Measurements from ENCODE around the gene OR5K4.

Gene OR5K4

DNA sequence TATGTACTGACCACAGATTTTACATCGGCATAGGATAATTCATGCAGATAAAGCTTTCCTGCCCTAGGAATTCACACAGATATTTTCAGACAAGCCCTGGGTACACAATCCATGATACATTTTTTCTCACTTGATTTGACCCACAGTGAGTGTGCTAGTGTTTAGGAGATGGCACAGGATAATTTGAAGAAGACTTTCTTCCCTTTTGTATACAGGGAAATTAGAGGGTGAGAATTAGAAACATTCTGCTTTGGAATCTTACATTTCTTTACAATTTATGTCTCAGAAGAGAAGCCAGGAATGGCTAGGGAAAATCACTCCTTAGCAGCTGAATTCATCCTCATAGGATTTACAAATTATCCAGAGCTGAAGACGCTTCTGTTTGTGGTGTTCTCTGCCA, at the start of gene OR5K4:
Gene OR5K4, plus strand, starts transcription at position 301 of the 400 bp plus-strand sequence. Its CDS starts 0 bp downstream, at position 301.
- no peak for DNase-seq (ENCODE audit: low read depth)

DNA sequence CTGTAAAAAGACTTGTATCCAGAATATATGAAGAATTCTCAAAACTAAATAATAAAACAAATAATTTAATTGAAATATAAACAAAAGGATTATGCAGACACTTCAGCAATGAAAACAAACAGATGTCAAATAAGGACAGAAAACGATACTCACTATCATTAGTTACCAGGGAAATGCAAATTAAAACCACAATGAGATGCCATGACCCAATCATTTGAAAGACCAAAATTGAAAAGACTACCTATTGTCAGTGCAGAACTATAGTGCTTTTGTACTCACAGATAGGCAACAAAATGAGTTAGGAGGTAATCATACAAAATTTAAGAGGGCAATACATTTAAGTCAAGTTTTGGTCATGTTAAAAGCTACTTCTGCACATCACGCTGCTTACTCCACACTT, 31.6 kb upstream of the OR5K4 start:
- DNase-seq (ENCODE audit: low read depth), result no peak

GRCh38 chr3:98322686-98323085, 31.0 kb upstream of the OR5K4 start:
- no peak for DNase-seq (ENCODE audit: low read depth)

DNA sequence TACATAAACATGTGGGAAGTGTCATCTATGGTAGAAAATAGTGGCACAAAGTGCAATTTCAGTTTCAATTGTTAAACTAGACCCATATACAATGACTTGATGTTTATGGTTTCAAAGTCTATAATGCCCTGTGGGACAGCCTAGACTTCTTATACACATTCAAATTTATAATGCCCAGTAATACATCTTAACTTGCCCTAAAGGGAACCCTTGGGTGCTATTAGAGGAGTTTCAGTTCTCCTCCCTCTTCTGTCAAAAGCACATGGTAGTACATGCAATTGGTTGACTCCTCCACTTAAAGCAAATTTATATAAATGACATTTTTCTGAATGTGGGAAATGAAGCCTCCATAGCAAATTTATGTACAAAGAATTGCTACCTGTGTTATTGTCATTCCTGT, 30.2 kb upstream of the OR5K4 start:
- no peak for DNase-seq (ENCODE audit: low read depth)

- DNase-seq (ENCODE audit: low read depth), result no peak
These were observed 28.6 kb upstream of the OR5K4 start for GRCh38 chr3:98325055-98325454.

- DNase-seq (ENCODE audit: low read depth), result no peak
These were observed 27.4 kb upstream of the OR5K4 start for GRCh38 chr3:98326105-98326893.

GRCh38 chr3:98326945-98327344, 26.7 kb upstream of the OR5K4 start:
- no peak for DNase-seq (ENCODE audit: low read depth)

DNA sequence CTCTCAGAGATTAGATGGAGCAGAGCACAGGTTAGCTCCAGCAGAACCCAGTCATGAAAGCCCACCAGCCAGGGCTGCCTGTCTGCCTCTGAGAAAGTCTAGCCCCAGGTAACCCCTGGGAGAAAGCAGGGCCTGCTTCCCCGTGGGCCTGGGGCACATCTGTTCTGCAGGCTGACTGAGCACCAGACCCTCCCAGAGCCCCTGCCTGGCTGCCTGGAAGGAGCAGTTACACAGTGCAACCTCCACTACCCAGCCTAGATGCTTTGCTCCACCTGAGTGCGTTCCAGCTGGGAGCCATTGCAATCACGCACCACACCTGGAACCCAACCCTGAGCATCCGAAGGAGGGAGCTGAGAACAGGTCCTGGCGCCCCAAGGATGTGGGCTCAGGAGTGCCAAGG, 24.7 kb upstream of the OR5K4 start:
- no peak for DNase-seq (ENCODE audit: low read depth)

- DNase-seq (ENCODE audit: low read depth), result no peak
These were observed 24.1 kb upstream of the OR5K4 start for GRCh38 chr3:98329392-98330124.

DNA sequence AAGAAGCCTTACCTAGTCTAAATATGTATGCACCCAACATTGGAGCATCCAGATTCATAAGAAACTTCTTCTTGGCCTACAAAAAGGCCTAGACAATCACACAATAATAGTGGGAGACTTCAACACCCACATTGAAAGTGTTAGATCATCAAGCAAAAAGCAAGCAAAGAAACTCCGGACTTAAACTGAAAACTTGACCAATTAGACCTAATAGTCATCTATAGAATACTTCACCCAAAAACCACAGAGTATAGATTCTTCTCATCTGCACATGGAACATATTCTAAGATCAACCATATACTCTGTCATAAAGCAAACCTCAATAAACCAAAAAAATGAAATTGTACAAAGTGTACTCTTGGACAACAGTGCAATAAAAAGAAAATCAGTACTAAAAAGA, 22.3 kb upstream of the OR5K4 start:
- DNase-seq (ENCODE audit: low read depth), result no peak

DNA sequence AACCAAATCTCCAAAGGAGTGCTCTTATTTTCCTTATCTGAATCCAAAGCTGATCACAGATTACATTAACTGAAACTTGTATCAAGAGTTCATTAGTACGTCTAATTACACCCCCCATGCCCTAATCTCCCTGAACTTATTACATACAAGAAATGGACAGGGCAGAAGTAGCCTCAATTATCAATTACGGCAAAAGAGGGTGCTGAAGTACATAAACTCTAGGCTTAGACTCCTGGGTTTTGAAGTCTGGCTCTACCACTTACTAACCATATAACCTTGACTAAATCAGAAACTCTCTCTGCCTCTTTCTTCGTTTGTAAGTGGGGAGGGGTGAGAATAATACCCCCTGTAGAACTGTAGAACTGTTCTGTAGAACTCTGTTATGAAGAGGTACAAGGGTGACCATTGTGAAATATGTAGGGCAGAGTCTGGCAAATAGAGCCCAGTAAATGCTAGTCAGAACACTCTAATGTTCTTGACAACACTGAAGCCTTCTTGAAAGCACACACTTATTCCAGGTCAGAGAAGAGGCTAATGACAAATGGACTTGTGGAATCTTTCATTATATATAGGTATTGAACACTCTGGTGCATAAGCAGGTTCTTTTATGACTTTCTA, 19.6 kb upstream of the OR5K4 start:
- DNase-seq (ENCODE audit: low read depth), result no peak

DNA sequence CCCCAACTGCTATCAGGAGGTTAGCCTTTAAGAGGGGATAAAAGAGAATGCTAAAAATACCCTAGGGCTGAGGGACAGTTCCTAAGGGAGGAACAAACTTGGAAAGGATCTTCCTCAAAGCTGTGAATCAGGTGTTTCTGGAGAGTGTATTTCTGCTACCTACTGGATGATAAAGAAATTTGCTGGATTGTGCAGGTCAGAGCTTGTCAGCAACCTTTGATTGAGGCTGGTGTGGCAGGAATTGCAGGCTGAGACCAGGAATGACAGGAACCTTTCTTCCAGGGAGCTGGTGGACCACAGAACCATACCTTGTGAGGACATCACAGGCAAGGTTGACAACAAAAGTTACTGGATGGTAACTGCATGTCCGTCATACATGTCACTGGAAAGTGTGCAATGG, 14.6 kb upstream of the OR5K4 start:
- no peak for DNase-seq (ENCODE audit: low read depth)

GRCh38 chr3:98341758-98342157, 11.9 kb upstream of the OR5K4 start:
- no peak for DNase-seq (ENCODE audit: low read depth)

- no peak for DNase-seq (ENCODE audit: low read depth)
These were observed 9.8 kb upstream of the OR5K4 start for GRCh38 chr3:98343647-98344507.

DNA sequence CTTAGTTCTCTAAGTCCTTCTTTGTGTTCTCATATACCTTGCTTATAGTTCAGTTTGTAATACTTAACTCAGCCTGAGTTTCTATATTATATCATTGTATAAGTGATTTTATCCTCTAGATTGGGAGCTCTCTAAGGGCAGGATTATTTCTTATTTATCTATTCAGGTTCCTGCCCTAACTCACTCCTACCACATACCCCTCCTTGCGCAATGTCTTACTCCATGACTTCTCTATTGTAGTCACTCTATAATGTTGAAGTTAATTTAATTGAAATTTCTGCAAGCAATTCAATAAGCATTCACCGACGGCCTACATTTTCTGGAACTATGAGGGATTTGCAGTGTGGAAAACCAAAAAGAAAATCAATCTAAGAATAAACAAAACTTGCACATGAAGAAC, 3.6 kb upstream of the OR5K4 start:
- no peak for DNase-seq (ENCODE audit: low read depth)

DNA sequence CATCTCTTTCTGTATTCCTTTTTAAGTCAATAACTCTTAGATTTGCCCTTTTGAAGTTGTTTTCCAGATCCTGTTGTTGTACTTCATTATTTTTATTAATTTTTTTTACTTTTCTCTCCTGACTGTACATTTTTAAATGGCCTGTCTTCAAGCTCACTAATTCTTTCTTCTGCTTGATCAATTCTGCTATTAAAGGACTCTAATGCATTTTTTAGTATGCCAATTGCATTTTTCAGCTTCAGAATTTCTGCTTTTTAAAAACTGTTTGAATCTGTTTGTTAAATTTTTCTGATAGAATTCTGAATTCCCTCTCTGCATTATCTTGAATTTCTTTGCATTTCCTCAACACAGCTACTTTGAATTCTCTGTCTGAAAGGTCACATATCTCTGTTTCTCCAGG, 5.6 kb downstream of the OR5K4 start:
- no peak for DNase-seq (ENCODE audit: low read depth)

GRCh38 chr3:98359993-98360675, 6.5 kb downstream of the OR5K4 start:
- no peak for DNase-seq (ENCODE audit: low read depth)

DNA sequence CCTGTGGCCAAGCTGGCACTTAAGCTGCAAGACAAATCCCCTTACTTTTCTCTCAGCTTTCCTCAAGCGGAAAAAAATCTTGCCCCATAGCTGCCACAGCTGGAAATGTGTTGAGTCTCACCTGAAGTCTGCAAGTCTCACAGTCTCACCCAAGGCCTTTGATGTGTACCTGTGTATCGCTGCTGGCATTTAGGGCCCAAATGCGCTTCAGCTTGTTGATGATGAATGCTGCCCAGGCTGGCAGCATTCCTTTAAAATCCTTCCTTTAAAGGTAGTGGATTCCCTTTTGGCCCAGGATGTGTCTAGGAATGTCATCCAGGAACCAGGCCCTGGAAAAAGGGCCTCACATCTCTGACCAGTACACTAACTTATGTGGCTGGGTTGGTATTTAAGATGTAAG, 7.0 kb downstream of the OR5K4 start:
- no peak for DNase-seq (ENCODE audit: low read depth)

- no peak for DNase-seq (ENCODE audit: low read depth)
These were observed 7.6 kb downstream of the OR5K4 start for GRCh38 chr3:98361289-98361688.

GRCh38 chr3:98367464-98368246, 14.0 kb downstream of the OR5K4 start:
- DNase-seq (ENCODE audit: low read depth), result no peak

DNA sequence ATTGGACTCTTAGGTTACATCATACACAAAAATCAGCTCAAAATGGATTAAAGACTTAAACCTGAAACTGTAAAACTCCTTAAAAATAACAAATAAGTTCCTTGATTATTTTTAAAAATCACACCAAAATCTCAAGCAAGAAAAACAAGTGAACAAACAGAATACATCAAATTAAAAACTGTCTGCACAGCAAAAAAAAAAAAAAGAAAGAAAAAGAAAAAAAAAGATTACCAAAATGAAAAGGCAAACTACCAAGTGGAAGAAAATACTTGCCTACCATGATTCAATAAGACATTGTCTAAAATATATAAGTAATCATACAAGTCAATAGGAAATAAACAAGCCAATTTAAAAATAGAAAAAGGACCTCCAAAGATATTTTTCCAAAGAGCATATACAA, 17.5 kb downstream of the OR5K4 start:
- DNase-seq (ENCODE audit: low read depth), result no peak

Measured in stimulated activated CD8-positive, alpha-beta memory T cell treated with anti-CD3 and anti-CD28 coated beads, Interleukin-12 subunit alpha, Interleukin-12 subunit beta, amount 100 ng/mL, for 1 hour (primary cell).